Mucosa of gallbladder (tissue), 1 donor: ENCODE measurements around the gene SH3BGRL2. TPM values are rescaled to one million over a fixed set of nuclear protein-coding genes. Genes with fewer than 3 reads are reported as not detected.
"Not testable (repeated sequence)": the region's sequence is repeated elsewhere in the genome, so short reads cannot be mapped to it uniquely, and the experiment has no call there.

Source experiments
- DNase-seq: peaks from one replicate; pipeline ENCODE4 v3.0.0-alpha.2; 2020; ENCODE audit warnings: low spot score
- total RNA-seq: library from RNA; stranded (reverse); gene quantifications from one replicate; pipeline ENCODE4 v1.2.1, GENCODE V29; 2021
- donor health status: DM: no; HTN: no; CAD: no.

The SH3BGRL2 gene
- total RNA-seq, 1 donor from 2014 or later = 64.3 TPM

- DNase-seq = not testable (repeated sequence)
Measured at GRCh38 chr6:79745282-79745681, 114.2 kb downstream of the SH3BGRL2 start.

- not testable (repeated sequence) for DNase-seq
Measured at GRCh38 chr6:79746325-79746724, 115.2 kb downstream of the SH3BGRL2 start.

- no peak for DNase-seq
Measured at GRCh38 chr6:79750806-79751205, 119.7 kb downstream of the SH3BGRL2 start.

Other genes starting within 250 kb of the SH3BGRL2 start
- 5.7 TPM for gene LCA5, start 93.9 kb upstream of the SH3BGRL2 start, total RNA-seq